Measurements from ENCODE around the gene CCL5.
"Not testable (repeated sequence)": the region's sequence is repeated elsewhere in the genome, so short reads cannot be mapped to it uniquely, and the experiment has no call there.

CCL5 gene

GRCh38 chr17:35897772-35898171 is 17.6 kb upstream of the CCL5 start:
- FAIRE-seq: not testable (repeated sequence)

- FAIRE-seq: no peak
These were observed 15.8 kb upstream of the CCL5 start for GRCh38 chr17:35895636-35896587.

GRCh38 chr17:35894206-35894605 is 14.0 kb upstream of the CCL5 start:
- no peak for FAIRE-seq

GRCh38 chr17:35893751-35894150 is 13.6 kb upstream of the CCL5 start:
- FAIRE-seq: no peak

- no peak for FAIRE-seq
These were observed 12.2 kb upstream of the CCL5 start for GRCh38 chr17:35892091-35893035.

GRCh38 chr17:35891269-35891668 is 11.1 kb upstream of the CCL5 start:
- no peak for FAIRE-seq

- no peak for FAIRE-seq
These were observed 10.6 kb upstream of the CCL5 start for GRCh38 chr17:35890774-35891155.

- no peak for FAIRE-seq
These were observed 9.9 kb upstream of the CCL5 start for GRCh38 chr17:35889818-35890773.

- no peak for FAIRE-seq
These were observed 9.1 kb upstream of the CCL5 start for GRCh38 chr17:35889241-35889640.

GRCh38 chr17:35878361-35878760 is 1.8 kb downstream of the CCL5 start:
- FAIRE-seq: no peak

GRCh38 chr17:35877345-35878029 is 2.7 kb downstream of the CCL5 start:
- FAIRE-seq: no peak

- FAIRE-seq: no peak
These were observed 3.6 kb downstream of the CCL5 start for GRCh38 chr17:35876534-35876933.

GRCh38 chr17:35875800-35876139 is 4.4 kb downstream of the CCL5 start:
- FAIRE-seq: no peak

GRCh38 chr17:35875072-35875799 is 4.9 kb downstream of the CCL5 start:
- FAIRE-seq: no peak

- FAIRE-seq: no peak
These were observed 7.8 kb downstream of the CCL5 start for GRCh38 chr17:35872196-35872980.

- no peak for FAIRE-seq
These were observed 9.0 kb downstream of the CCL5 start for GRCh38 chr17:35870906-35871819.

- FAIRE-seq: no peak
These were observed 11.4 kb downstream of the CCL5 start, which contains the start of gene HEATR9 for GRCh38 chr17:35868737-35869136. Gene HEATR9 (minus strand): TSS chr17:35868891. CDS start chr17:35868742, 149 bp downstream.

- no peak for FAIRE-seq
These were observed 12.6 kb downstream of the CCL5 start for GRCh38 chr17:35867574-35867973.

- FAIRE-seq: no peak
These were observed 13.7 kb downstream of the CCL5 start for GRCh38 chr17:35866341-35866950.
